ENCODE data around the gene CYP2U1. TPM values are rescaled to one million over a fixed set of nuclear protein-coding genes. Genes with fewer than 3 reads are reported as not detected.
"Not testable (repeated sequence)": the region's sequence is repeated elsewhere in the genome, so short reads cannot be mapped to it uniquely, and the experiment has no call there.

CYP2U1 gene
- total and polyA plus RNA-seq, 2 experiments from 2014 or later = 3.2 to 9.9 TPM

DNA sequence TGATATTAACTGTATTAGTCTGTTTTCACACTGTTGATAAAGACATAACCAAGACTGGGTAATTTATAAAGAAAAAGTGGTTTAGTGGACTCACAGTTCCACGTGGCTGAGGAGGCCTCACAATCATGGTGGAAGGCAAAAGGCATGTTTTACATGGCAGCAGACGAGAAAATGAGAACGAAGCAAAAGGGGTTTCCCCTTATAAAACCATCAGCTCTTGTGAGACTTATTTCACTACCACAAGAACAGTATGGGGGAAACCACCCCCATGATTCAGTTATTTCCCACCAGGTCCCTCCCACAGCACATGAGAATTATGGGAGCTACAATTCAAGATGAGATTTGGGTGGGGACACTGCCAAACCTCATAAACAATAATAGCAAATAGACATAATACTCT is 26.3 kb upstream of the CYP2U1 start:
- H3K9me3 Mint-ChIP-seq; H3K27ac ChIP-seq (ENCODE audit: low read depth); H2AFZ ChIP-seq; H3K27me3 Mint-ChIP-seq (ENCODE audit: insufficient read depth, low read depth, poor library complexity); ATAC-seq; DNase-seq (ENCODE audit: low spot score); H3K4me3 Mint-ChIP-seq; H3K4me2 ChIP-seq; H3F3A ChIP-seq (replicated peaks; ENCODE audit: low read depth); H3K79me2 ChIP-seq (replicated peaks; ENCODE audit: insufficient read depth); H3K27me3 ChIP-seq (ENCODE audit: insufficient read depth); H4K20me1 ChIP-seq (replicated peaks; ENCODE audit: insufficient read depth); H3K36me3 ChIP-seq (ENCODE audit: insufficient read depth); H3K4me3 ChIP-seq; H3K27ac Mint-ChIP-seq: not testable (repeated sequence)
- H3K9me2 ChIP-seq (ENCODE audit: insufficient read depth) = peaks cover 18% of the 10 kb centered on the region; the same call in 1 of the 2 replicates
- Mint-ChIP-seq H3K4me1 (peaks cover 15% of the 10 kb centered on the region), H3K36me3 (ENCODE audit: low read depth) (peaks cover 13% of the 10 kb centered on the region)
- peaks cover 19% of the 10 kb centered on the region for H3K4me1 ChIP-seq (ENCODE audit: insufficient read depth)

DNA sequence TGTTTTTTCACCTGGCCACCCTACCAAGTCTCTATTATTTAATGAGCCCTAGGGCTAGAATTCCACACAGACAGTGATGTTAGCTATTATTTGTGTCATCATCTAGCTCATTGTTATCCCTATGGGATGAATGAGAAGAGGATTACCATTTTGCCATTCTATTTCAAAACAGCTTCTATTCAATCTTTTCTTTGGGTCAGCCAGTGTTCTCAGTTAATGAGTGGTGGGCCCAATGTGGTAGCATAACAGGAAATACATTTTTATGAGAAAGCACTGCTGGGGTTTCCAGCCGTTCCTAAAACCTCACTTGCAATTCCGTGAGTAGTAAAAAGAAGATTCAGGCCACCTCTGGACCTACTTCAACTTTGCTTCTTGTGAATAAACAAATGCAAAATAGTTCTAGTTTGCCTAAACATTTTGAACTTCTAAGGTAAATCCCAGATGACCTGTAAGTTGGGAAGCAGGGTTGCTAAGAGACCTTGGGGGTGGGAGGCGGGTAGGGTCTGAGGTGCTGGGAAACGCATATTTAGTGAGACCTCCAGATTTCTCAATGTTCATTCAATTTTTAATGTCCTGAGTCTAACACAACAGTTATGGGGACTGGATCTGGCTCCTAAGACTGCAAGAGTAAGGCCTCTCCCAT is 24.8 kb upstream of the CYP2U1 start:
- 0 out of 2 replicates have a peak overlapping the region, but pooled peaks have one; percentile 4 for H3K27ac Mint-ChIP-seq
- no peak overlapping the region for H2AFZ ChIP-seq
- no peaks in the 10 kb centered on the region for H3K79me2 ChIP-seq (replicated peaks; ENCODE audit: insufficient read depth)
- no peaks in the 10 kb centered on the region for H3K27me3 ChIP-seq (ENCODE audit: insufficient read depth)
- peaks cover 1% of the 10 kb centered on the region for H3K27me3 Mint-ChIP-seq (ENCODE audit: insufficient read depth, low read depth, poor library complexity)
- H3K36me3 Mint-ChIP-seq (ENCODE audit: low read depth) = peaks cover 13% of the 10 kb centered on the region
- H3K4me3 Mint-ChIP-seq = no peak overlapping the region
- peaks cover 19% of the 10 kb centered on the region for H3K4me1 Mint-ChIP-seq
- H3K4me3 ChIP-seq = 0 out of 2 replicates have a peak overlapping the region, but pooled peaks have one; percentile 5
- no peaks in the 10 kb centered on the region for H3K36me3 ChIP-seq (ENCODE audit: insufficient read depth)
- peaks cover 9% of the 10 kb centered on the region; the same call in 1 of the 2 replicates for H3K9me2 ChIP-seq (ENCODE audit: insufficient read depth)
- peak overlapping the region; percentile 45 for H3K27ac ChIP-seq (ENCODE audit: low read depth)
- DNase-seq (ENCODE audit: low spot score) (peak; percentile 29), ATAC-seq (peak; percentile 83)
- no peaks in the 10 kb centered on the region for H4K20me1 ChIP-seq (replicated peaks; ENCODE audit: insufficient read depth)
- H3F3A ChIP-seq (replicated peaks; ENCODE audit: low read depth) = peaks cover 4% of the 10 kb centered on the region; the same call in 1 of the 2 replicates
- peaks cover 6% of the 10 kb centered on the region; the same call in 2 of the 3 replicates for H3K9me3 Mint-ChIP-seq
- peak overlapping the region; percentile 4; the same call in 1 of the 2 replicates for H3K4me2 ChIP-seq
- H3K4me1 ChIP-seq (ENCODE audit: insufficient read depth) = peaks cover 19% of the 10 kb centered on the region
- TF ChIP-seq STAT1 (IDR thresholded peaks at IDR 0.05; ENCODE audit: unreplicated experiment) = no peak
- TF ChIP-seq ZNF114 (CRISPR knock-in tag; IDR thresholded peaks at IDR 0.05) = no peak
- TF ChIP-seq, protein P1, sequence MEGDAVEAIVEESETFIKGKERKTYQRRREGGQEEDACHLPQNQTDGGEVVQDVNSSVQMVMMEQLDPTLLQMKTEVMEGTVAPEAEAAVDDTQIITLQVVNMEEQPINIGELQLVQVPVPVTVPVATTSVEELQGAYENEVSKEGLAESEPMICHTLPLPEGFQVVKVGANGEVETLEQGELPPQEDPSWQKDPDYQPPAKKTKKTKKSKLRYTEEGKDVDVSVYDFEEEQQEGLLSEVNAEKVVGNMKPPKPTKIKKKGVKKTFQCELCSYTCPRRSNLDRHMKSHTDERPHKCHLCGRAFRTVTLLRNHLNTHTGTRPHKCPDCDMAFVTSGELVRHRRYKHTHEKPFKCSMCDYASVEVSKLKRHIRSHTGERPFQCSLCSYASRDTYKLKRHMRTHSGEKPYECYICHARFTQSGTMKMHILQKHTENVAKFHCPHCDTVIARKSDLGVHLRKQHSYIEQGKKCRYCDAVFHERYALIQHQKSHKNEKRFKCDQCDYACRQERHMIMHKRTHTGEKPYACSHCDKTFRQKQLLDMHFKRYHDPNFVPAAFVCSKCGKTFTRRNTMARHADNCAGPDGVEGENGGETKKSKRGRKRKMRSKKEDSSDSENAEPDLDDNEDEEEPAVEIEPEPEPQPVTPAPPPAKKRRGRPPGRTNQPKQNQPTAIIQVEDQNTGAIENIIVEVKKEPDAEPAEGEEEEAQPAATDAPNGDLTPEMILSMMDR (conservative IDR thresholded peaks at IDR 0.05; ENCODE audit: low read depth in 2 of 2) = no peak
- TF ChIP-seq, protein P2, sequence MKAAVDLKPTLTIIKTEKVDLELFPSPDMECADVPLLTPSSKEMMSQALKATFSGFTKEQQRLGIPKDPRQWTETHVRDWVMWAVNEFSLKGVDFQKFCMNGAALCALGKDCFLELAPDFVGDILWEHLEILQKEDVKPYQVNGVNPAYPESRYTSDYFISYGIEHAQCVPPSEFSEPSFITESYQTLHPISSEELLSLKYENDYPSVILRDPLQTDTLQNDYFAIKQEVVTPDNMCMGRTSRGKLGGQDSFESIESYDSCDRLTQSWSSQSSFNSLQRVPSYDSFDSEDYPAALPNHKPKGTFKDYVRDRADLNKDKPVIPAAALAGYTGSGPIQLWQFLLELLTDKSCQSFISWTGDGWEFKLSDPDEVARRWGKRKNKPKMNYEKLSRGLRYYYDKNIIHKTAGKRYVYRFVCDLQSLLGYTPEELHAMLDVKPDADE (IDR thresholded peaks at IDR 0.05) = peak; percentile 51; the same call in 1 of the 2 replicates
- TF ChIP-seq ZNF331 (CRISPR knock-in tag; IDR thresholded peaks at IDR 0.05; ENCODE audit: low read depth) = no peak
- TF ChIP-seq, protein P3, sequence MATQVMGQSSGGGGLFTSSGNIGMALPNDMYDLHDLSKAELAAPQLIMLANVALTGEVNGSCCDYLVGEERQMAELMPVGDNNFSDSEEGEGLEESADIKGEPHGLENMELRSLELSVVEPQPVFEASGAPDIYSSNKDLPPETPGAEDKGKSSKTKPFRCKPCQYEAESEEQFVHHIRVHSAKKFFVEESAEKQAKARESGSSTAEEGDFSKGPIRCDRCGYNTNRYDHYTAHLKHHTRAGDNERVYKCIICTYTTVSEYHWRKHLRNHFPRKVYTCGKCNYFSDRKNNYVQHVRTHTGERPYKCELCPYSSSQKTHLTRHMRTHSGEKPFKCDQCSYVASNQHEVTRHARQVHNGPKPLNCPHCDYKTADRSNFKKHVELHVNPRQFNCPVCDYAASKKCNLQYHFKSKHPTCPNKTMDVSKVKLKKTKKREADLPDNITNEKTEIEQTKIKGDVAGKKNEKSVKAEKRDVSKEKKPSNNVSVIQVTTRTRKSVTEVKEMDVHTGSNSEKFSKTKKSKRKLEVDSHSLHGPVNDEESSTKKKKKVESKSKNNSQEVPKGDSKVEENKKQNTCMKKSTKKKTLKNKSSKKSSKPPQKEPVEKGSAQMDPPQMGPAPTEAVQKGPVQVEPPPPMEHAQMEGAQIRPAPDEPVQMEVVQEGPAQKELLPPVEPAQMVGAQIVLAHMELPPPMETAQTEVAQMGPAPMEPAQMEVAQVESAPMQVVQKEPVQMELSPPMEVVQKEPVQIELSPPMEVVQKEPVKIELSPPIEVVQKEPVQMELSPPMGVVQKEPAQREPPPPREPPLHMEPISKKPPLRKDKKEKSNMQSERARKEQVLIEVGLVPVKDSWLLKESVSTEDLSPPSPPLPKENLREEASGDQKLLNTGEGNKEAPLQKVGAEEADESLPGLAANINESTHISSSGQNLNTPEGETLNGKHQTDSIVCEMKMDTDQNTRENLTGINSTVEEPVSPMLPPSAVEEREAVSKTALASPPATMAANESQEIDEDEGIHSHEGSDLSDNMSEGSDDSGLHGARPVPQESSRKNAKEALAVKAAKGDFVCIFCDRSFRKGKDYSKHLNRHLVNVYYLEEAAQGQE (IDR thresholded peaks at IDR 0.05; ENCODE audit: unreplicated experiment) = no peak
- TF ChIP-seq, protein P4, sequence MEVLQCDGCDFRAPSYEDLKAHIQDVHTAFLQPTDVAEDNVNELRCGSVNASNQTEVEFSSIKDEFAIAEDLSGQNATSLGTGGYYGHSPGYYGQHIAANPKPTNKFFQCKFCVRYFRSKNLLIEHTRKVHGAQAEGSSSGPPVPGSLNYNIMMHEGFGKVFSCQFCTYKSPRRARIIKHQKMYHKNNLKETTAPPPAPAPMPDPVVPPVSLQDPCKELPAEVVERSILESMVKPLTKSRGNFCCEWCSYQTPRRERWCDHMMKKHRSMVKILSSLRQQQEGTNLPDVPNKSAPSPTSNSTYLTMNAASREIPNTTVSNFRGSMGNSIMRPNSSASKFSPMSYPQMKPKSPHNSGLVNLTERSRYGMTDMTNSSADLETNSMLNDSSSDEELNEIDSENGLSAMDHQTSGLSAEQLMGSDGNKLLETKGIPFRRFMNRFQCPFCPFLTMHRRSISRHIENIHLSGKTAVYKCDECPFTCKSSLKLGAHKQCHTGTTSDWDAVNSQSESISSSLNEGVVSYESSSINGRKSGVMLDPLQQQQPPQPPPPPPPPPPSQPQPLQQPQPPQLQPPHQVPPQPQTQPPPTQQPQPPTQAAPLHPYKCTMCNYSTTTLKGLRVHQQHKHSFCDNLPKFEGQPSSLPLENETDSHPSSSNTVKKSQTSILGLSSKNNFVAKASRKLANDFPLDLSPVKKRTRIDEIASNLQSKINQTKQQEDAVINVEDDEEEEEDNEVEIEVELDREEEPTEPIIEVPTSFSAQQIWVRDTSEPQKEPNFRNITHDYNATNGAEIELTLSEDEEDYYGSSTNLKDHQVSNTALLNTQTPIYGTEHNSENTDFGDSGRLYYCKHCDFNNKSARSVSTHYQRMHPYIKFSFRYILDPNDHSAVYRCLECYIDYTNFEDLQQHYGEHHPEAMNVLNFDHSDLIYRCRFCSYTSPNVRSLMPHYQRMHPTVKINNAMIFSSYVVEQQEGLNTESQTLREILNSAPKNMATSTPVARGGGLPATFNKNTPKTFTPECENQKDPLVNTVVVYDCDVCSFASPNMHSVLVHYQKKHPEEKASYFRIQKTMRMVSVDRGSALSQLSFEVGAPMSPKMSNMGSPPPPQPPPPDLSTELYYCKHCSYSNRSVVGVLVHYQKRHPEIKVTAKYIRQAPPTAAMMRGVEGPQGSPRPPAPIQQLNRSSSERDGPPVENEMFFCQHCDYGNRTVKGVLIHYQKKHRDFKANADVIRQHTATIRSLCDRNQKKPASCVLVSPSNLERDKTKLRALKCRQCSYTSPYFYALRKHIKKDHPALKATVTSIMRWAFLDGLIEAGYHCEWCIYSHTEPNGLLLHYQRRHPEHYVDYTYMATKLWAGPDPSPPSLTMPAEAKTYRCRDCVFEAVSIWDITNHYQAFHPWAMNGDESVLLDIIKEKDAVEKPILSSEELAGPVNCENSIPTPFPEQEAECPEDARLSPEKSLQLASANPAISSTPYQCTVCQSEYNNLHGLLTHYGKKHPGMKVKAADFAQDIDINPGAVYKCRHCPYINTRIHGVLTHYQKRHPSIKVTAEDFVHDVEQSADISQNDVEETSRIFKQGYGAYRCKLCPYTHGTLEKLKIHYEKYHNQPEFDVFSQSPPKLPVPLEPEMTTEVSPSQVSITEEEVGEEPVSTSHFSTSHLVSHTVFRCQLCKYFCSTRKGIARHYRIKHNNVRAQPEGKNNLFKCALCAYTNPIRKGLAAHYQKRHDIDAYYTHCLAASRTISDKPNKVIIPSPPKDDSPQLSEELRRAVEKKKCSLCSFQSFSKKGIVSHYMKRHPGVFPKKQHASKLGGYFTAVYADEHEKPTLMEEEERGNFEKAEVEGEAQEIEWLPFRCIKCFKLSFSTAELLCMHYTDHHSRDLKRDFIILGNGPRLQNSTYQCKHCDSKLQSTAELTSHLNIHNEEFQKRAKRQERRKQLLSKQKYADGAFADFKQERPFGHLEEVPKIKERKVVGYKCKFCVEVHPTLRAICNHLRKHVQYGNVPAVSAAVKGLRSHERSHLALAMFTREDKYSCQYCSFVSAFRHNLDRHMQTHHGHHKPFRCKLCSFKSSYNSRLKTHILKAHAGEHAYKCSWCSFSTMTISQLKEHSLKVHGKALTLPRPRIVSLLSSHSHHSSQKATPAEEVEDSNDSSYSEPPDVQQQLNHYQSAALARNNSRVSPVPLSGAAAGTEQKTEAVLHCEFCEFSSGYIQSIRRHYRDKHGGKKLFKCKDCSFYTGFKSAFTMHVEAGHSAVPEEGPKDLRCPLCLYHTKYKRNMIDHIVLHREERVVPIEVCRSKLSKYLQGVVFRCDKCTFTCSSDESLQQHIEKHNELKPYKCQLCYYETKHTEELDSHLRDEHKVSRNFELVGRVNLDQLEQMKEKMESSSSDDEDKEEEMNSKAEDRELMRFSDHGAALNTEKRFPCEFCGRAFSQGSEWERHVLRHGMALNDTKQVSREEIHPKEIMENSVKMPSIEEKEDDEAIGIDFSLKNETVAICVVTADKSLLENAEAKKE (CRISPR knock-in tag; IDR thresholded peaks at IDR 0.05) = no peak
- TF ChIP-seq POLR2AphosphoS5 (IDR thresholded peaks at IDR 0.05; ENCODE audit: low read depth) = no peak
